NCI-H446 (cell line): ENCODE data around the gene HM13.
A peak's percentile ranks its signal among the peaks of the same experiment; 100 is the strongest.
"Not testable (repeated sequence)": the region's sequence is repeated elsewhere in the genome, so short reads cannot be mapped to it uniquely, and the experiment has no call there.

ENCODE experiments used
- DNase-seq, 2 experiments: peaks; one replicate each; lab custom pipeline; 2025; lab: John Stamatoyannopoulos, UW

The HM13 gene

DNA sequence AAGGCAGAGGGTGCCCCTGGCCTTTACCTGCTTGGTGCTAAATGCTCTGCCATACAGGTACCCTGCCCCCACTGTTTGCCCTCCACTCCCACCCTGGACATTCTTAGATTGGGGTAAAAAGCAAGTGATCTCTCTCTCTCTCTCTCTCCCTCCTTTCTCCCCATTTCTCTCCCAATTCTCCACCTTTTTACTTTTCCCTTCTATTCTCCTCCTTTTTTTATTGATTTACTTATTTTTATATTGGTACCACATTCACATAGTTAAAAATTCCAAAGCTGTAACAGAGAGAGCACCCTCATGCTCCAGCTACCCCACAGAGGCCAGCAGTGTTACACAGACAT is 53.1 kb downstream of the HM13 start:
- DNase-seq: no peak

DNA sequence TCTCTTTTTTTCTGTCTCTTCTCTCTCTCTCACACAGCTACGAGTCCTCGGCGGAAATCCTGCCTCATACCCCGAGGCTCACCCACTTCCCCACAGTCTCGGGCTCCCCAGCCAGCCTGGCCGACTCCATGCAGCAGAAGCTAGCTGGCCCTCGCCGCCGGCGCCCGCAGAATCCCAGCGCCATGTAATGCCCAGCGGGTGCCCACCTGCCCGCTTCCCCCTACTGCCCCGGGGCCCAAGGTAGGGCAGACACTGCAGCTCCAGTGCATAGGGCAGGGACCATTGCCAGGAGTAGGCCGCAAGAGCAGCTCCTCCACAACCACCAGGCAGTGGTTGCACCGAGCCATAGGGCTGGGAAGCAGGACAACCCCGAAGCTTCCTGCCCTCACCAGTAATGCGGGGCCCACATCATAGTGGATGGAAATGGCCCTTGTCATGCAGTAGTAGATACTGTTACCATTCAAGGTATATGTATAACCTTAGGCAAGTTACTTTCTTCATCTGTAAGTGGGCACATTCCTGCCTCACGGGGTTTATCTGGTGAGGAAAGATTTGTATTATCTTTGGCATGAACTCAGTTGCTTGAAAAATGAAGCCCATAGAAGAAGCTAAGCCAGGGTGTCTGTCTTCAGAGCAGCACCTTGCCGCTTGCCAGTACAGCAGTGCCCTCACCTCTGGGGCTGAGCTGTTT is 53.9 kb downstream of the HM13 start:
- DNase-seq: no peak

DNA sequence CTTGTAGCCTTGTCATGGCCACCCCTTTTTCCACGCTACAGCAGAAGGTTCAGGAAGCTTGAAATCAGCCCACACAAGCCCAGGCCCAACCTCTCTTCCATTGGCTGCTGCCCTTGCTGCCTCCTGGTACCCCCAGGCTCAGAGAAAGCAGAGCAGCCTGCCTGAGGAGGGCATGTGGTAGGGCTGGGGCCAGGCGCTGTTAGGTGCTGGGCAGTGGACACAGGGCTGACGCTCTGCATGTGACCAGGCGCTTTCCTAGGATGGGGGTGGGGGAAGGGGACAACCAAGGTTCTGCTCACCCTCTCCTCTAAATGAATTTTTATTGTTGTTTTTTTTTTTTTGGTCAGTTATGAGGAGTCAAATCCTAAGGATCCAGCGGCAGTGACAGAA is 54.5 kb downstream of the HM13 start:
- DNase-seq: no peak

DNA sequence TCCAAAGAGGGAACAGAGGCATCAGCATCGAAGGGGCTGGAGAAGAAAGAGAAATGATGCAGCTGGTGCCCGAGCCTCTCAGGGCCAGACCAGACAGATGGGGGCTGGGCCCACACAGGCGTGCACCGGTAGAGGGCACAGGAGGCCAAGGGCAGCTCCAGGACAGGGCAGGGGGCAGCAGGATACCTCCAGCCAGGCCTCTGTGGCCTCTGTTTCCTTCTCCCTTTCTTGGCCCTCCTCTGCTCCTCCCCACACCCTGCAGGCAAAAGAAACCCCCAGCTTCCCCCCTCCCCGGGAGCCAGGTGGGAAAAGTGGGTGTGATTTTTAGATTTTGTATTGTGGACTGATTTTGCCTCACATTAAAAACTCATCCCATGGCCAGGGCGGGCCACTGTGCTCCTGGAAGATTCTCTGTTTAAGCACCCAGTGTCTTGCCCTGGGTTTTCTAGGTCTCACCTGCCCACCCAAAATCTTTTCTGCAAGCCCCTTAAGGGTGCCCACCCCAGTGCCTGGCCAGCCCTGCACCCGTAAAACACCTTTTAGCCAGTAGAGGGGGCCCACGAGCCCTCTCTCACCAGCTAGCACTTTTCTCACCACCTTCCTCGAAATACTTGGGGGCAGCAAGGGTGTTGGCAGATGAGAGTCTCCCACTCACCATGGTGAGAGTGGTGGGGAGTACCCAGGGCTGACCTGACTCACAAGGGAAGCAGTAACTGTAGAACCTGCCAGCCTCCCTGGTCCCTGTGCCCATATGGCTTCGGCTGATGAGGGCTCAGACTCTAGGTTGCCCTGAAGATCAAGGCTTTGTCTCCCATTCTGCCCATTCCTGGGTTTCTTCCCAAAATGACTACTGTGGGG is 55.1 kb downstream of the HM13 start:
- DNase-seq: peak; percentile 29 to 55

DNA sequence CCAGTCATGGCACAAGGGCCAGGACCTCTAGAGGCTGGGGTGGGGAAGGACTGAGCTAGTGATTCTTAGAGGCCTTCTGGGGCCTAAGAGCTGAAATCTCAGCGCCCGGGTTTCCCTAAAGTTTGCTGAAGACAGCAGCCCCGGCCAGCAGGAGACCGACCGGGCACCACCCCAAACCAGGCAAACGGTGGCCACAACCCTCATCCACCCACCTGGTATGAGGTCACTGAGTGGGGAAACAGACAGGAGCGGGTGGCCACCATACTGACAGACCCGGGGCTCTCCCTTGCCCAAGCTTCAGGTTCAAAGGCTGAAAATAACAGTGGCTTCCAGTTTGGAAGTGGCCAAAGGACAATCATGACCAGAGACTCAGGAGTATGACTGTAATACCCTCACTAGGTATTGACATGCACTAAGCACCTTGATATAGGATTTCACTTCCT is 55.8 kb downstream of the HM13 start:
- DNase-seq: no peak

DNA sequence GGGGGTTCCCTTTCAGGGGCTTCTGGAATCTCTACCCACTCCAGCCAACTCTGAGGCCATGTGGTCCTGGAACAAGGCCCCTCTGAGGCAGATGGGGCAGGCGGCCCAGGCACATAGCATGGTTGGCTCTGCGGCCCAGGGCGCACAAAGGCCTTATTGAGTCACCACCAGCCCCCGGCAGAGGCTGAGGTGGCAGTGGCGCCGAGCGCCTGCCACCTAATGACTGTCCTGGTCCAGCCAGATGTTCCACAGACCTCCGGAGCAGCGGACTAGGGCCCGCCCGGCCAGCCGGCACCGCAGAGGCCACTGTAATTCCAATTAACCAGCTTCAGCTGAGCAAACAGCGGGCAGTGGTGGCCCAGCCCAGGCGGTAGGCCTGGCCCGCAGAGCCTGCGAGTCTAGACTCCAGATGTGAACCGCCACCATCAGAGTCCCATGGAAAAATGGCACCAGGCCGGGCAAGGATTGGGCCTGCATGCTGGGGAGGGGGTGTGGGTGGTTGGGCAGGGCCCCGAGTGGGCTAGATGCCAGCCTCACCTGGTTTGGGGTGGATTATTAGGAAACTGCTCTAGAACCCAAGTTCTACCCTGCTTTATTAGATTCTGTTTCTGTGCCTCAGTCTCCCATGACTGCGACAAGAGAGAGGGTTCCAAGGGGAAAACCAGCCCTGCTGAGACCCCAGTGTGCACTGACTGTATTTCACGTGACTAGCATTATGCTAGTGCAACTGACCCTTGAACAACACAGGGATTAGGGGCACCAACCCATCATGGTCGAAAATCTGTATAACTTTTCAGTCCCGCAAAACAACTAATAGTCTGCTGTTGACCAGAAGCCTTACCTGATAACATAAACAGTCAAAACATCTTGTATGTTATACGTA is 56.7 kb downstream of the HM13 start:
- no peak for DNase-seq

DNA sequence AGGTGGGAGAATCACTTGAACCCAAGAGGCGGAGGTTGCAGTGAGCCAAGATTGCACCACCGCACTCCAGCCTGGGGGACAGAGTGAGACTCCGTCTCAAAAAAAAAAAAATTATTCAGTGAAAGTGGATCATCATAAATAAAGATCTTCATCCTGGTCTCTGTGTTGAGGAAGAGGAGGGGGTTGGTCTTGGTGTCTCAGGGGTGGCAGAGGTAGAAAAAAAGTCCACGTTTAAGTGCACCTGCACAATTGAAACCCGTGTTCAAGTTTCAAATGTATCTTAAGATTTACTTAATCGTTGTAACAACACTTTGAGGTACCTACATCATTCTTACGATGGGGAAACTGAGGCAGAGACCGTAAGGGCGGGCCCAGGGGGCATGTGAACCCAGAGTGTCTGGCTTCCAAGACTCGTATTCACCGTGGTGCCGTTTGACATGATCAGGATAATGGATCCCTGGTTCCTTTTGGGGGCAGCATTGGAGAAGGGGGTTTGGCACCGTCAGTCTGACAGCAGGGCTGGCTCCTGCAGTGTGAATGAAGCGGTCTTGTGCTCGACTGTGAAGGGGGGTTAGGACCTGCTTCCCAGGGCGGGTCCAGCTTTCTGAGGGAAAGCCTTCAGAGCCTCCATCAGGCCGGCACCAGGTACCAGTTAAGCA is 57.9 kb downstream of the HM13 start:
- peak; percentile 51 to 79 for DNase-seq

DNA sequence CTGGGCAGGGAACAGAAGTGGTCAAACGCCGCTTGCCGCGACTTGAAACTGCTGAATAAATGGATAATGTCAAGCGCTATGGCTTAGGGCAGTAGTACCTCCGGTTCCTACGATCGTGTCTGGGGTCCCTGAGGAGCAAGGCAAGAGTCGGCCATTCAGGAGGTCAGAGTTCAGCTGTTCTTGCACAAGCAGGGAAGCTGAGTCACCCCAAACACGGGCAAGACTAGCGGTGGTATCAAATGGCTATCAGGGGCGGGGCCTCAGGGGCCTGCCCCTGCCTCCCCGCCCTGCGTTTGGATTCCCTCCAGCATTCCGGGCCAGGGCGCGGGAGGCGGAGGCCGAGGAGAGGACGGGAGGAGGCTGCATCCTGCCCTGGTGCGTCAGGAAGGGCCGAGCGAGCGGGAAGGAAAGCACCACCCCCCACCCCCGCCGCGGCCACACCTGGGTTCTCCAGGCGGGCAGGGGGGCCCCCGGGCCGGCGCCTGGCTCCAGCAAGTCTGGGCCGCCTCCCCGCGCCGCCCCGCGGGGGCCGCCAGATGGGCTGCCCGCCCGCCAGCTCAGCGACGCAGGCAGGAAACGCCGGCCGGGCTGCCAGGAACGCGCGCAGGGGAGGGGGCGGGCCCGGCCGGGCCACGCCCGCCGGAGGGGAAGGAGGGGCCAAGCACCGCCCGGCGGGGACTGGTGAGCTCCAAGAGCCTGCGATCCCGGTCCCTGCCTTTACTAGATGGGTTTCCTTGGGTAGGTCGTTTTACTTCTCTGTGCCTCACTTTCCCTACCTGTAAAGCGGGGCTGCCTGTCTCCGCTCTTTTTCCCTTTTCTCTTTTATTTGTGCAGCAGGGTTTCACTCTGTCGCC is 58.7 kb downstream of the HM13 start:
- peak; percentile 93 to 100 for DNase-seq

DNA sequence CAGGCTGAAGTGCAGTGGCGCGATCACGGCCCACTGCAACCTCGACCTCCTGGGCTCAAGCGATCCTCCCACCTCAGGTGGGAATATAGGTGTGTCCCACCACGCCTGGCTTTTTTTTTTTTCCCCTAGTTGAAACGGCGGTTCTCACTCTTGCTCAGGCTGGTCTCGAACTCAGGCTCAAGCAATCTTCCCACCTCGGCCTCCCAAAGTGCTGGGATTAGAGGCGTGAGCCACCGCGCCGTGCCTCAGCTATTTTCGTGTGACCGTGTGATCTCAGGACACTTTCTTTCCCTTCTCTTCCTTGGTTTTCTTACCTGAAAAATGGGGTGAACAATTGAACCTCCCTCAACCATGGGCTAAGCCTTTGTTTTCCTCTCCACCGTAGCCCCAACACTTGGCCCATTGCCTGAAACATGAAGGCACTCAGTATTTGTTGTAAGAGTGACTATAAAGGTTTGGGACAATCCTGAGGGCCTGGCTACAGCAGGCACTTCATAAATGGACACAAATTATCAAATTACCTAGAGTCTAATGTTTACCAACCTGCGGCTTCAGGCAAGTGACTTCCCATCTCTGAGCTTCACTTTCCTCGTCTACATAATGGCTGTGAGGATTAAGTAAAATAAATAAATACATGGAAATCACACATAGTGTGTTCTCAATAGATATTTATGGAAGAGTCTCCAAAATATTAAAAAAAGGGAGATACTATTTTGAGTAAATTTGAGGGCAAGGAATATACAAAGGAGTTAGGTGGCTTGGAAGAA is 59.5 kb downstream of the HM13 start:
- DNase-seq: peak in 1 of 2 experiments; percentile 23

DNA sequence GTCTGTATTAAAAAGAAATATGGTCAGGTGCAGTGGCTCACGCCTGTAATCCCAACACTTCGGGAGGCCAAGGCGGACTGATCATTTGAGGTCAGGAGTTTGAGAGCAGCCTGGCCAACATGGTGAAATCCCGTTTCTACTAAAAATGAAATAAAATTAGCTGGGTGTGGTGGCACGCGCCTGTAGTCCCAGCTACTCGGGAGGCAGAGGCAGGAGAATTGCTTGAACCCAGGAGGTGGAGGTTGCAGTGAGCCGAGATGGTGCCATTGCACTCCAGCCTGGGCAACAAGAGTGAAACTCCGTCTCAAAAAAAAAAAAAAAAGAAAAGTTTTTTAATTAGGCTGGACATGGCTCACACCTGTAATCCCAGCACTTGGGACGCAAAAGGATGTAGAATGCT is 60.7 kb downstream of the HM13 start:
- DNase-seq: not testable (repeated sequence)

DNA sequence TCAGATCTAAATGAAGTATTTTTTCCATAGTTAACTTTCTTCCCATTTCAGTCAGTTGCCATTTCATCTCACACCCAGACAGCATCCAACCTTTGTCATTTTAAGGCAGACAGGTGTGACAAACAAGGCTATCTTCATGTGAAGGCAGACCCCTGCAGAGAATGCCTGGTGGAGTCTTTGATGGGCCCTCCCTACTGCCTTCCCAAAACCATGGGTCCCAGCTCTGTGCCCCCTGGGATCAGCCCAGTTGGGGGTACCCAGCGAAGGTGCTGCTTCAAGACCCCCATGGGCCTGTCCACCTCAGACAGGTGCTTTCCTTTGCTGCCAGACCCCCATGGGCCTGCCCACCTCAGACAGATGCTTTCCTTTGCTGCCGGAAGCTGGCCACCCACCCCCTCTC is 62.5 kb downstream of the HM13 start:
- no peak for DNase-seq

DNA sequence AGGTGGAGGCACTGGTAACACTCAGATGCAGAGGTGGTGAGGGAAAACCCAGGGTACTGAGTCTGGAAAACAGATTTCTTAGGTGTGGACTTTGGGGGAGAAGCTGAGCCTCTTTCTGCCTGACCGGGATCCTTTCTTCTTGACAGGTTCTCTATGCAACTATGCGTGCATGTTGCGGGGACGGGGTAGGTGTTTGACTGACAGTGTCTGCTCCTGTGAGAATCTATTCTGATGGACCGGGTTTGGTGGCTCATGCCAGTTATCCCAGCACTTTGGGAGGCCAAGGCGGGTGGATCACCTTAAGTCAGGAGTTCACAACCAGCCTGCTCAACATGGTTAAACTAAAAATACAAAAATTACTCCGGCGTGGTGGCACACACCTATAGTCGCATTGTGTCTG is 63.0 kb downstream of the HM13 start:
- DNase-seq: no peak

DNA sequence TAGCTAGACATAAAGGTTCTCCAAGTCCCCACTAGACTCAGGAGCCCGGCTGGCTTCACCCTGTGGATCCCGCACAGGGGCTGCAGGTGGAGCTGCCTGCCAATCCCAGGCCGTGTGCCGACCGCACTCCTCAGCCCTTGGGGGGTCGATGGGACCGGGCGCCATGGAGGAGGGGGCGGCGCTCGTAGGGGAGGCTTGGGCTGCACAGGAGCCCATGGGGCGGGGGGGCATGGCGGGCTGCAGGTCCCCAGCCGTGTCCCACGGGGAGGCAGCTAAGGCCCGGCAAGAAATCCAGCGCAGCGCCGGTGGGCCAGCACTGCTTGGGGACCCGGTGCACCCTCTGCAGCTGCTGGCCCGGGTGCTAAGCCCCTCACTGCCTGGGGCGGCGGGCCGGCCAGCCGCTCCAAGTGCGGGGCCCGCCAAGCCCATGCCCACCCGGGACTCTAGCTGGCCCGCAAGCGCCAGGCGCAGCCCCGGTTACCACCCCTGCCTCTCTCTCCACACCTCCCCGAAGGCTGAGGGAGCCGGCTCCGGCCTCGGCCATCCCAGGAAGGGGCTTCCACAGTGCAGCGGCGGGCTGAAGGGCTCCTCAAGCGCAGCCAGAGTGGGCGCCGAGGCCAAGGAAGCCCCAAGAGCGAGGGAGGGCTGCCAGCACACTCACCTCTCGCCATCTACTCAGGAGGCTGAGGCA is 64.4 kb downstream of the HM13 start:
- DNase-seq: no peak

DNA sequence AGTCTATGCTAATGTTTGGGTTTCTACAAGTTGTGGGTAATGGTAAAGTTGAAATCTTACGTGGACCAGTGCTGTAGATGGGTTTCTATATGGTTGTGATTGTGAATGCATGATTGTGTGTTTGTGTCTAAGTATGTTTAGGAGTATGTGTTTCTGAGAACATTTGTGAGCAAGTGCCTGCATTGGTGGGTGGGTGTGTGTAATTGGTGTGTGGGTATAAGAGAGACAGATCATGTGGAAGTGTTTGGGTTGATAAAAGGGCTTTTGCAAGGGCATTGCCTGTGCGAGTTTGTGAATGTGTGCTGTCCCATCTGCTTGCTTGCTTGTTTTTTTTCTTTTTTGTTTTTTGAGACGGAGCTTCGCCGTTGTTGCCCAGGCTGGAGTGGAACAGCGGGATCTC is 65.0 kb downstream of the HM13 start:
- no peak for DNase-seq

DNA sequence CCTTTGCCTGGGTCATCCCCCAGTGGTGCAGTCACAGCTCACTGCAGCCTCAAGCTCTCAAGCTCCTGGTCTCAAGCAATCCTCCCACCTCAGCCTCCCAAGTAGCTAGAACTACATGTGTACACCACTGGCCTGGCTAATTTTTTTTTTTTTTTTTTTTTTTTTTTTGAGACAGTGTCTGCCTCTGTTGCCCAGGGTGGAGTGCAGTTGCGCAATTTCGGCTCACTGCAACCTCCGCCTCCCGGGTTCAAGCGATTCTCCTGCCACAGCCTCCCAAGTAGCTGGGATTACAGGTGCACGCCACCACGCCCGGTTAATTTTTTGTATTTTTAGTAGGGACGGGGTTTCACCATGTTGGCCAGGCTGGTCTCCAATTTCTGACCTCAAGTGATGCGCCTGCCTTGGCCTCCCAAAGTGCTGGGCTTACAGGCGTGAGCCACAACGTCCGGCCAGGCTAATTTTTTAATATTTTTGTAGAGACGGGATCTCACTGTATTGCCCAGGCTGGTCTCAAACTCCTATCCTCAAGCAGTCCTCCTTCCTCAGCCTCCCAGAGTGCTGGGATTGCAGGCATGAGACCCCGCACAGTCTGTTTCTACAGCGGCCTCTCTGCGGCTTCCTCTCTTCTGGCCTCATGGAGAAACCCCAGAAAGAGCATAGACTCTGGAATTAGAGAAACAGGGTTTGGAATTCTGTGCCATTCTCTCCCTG is 65.9 kb downstream of the HM13 start:
- DNase-seq: not testable (repeated sequence)

DNA sequence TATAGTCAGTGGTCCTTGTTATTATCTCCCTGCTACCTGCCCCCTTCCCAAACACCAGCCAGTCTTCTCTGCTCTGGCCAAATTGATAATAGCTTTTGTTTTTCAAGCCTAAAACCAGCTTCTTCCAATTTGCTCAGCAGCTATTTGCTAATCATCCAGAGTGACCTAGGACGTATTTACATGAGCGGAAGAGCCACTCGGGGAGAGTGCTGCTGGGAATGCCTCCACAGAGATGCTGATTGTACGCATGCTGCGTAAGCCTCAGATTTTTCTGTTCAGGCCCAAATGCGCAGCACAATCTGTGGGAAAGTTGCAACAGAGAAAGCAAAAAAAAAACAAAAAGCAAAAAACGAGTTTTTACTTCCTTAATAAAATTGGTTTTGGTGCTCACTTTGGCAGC is 66.5 kb downstream of the HM13 start:
- no peak for DNase-seq

DNA sequence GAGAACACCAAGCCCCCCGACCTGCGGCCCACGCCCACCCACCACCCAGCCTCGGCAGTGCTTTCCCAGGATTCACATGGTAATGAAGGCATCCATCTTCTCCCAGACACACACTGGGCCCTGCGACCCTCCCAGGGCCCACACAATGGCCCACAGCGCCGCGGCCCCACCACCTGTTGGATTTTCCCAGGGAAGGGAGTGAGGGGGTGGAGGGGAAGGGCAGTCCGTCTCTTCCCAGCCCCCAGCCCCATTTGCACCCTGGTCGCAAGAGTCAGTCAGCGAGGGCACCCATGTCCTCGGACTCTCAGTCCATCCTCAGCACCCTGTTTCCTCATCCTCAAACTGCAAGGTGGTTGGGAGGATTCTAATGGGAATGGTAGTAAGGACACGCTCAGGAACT is 67.1 kb downstream of the HM13 start:
- DNase-seq: no peak

DNA sequence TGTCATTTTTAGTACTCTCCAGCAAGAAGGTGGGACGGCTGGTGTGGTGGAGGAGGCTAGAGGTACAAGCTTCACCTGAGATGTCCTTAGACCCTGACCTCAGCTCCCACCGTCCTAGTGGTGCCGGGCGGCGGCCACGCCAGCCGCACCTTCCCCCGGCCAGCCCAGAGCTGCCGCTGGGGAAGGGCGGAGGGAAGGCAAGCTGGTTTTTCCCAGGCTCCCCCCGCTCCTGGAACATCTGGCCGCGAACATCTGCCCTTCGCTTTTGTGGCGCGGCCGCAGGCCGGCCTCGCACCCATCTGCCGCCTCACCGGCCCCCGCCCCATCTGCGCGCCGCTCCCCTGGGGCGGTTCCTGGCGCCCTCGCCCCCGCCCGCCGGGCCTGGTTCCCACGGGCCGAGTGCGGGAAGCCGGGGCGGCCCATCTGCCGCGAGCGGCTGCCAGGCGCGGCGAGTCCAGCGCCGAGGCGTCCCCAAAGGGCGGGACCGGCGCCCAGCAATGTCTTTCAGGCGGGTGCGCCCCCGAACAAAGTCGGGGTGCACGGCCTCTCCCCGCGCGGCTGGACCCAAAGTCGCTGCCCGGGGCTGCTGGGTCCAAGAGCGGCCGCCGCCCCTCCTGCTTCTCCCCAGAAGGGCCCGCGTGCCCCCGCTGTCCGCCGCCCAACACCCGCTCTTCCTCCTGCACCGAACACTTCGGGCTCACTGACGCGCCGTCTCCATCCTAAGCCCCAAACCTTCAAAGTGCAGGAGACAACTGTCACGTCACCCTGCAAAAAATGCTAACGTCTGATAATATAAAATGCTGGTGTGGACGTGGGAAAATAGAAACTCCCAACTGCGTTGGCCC is 73.5 kb downstream of the HM13 start:
- peak in 1 of 2 experiments; percentile 32 for DNase-seq
